NCI-H2029 (cell line): ENCODE results near the gene NLRP13.

ENCODE experiments used
- DNase-seq: peaks from one replicate; lab custom pipeline; 2025; lab: John Stamatoyannopoulos, UW

NLRP13 gene

GRCh38 chr19:55901369-55902079, 30.6 kb downstream of the NLRP13 start:
- DNase-seq = no peak

DNA sequence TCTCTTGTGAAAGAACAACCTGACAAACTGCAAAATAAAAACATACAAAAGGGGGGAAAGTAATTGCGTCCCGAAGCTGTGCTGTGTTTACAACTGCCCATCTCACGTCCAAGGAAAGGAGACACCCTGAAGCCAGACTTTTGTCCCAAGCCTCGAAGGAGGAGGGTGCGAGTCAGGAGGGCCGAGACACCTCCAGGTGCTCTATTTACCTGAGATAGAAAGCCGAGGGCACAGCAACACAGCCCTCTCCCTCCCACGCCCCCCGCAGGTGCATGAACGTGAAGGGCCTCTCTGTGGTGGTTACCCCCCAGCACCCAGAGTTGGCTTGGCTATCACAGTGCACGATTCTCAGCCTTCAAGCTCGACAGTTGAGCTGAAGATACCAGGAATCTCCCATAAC, 33.2 kb downstream of the NLRP13 start:
- no peak for DNase-seq

GRCh38 chr19:55882626-55883025, 49.5 kb downstream of the NLRP13 start:
- no peak for DNase-seq

GRCh38 chr19:55877211-55877610, 54.9 kb downstream of the NLRP13 start:
- DNase-seq = no peak

GRCh38 chr19:55870736-55871135, 61.4 kb downstream of the NLRP13 start:
- no peak for DNase-seq

- no peak for DNase-seq
Measured at GRCh38 chr19:55867101-55867500, 65.0 kb downstream of the NLRP13 start.

GRCh38 chr19:55866521-55866920, 65.6 kb downstream of the NLRP13 start:
- DNase-seq = no peak

DNA sequence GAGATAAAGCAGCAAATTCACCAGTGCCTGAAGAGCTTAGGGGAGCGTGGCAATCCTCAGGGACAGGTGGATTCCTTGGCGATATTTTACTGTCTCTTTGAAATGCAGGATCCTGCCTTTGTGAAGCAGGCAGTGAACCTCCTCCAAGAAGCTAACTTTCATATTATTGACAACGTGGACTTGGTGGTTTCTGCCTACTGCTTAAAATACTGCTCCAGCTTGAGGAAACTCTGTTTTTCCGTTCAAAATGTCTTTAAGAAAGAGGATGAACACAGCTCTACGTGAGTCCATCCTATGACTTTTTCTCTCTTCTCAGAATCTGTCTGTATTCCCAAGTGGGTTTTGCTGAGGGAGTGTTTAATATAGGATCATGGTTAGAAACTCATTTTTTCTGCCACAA, 73.2 kb downstream of the NLRP13 start:
- no peak for DNase-seq

- DNase-seq = no peak
Measured at GRCh38 chr19:55858401-55858800, 73.7 kb downstream of the NLRP13 start.

- no peak for DNase-seq
Measured at GRCh38 chr19:55857974-55858373, 74.2 kb downstream of the NLRP13 start.

- DNase-seq = no peak
Measured at GRCh38 chr19:55857149-55857548, 75.0 kb downstream of the NLRP13 start.

GRCh38 chr19:55855160-55855559, 77.0 kb downstream of the NLRP13 start:
- DNase-seq = no peak
